Measurements from ENCODE around the gene SIRT1.
"Not testable (repeated sequence)": the region's sequence is repeated elsewhere in the genome, so short reads cannot be mapped to it uniquely, and the experiment has no call there.

The SIRT1 gene

GRCh38 chr10:67877421-67877820, 7.0 kb upstream of the SIRT1 start:
- DNase-seq (ENCODE audit: low read depth), result not testable (repeated sequence)

- no peak for DNase-seq (ENCODE audit: low read depth)
These were observed 6.3 kb upstream of the SIRT1 start for GRCh38 chr10:67878133-67878532.

- DNase-seq (ENCODE audit: low read depth), result no peak
These were observed 645 bp upstream of the SIRT1 start for GRCh38 chr10:67883710-67884312.

GRCh38 chr10:67884842-67885670, 600 bp downstream of the SIRT1 start:
- peak; percentile 60 for DNase-seq (ENCODE audit: low read depth)

DNA sequence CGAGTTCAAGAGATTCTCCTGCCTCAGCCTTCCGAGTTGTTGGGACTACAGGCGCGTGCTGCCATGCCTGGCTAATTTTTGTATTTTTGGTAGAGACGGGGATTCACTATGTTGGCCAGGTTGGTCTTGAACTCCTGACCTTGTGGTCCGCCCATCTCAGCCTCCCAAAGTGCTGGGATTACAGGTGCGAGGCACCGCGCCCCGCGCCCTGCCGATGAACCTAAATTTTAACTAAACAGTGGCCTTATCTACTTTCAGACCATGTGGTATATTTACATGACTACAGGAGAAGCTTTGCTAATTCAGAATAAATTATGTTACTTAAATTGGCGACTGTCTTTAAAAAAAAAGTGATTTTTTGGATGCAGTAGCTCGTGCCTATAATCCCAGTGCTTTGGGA, 9.2 kb downstream of the SIRT1 start:
- DNase-seq (ENCODE audit: low read depth), result no peak

DNA sequence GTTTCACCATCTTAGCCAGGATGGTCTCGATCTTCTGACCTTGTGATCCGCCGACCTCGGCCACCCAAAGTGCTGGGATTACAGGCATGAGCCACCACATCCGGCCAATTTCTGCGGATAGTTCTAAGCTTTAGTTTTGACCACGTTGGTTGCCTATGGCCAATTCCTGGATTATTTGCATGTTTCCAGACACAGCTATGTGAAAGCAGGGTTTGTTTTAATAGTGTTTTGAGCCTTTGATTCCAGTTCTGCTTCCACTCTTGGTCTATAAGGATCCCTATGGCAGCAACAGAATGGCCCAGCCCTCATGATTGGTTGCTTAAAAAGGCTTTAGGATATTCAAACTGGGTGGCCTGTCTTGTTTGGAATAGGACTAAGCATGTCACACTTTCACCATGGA, 19.1 kb downstream of the SIRT1 start:
- DNase-seq (ENCODE audit: low read depth), result no peak

DNA sequence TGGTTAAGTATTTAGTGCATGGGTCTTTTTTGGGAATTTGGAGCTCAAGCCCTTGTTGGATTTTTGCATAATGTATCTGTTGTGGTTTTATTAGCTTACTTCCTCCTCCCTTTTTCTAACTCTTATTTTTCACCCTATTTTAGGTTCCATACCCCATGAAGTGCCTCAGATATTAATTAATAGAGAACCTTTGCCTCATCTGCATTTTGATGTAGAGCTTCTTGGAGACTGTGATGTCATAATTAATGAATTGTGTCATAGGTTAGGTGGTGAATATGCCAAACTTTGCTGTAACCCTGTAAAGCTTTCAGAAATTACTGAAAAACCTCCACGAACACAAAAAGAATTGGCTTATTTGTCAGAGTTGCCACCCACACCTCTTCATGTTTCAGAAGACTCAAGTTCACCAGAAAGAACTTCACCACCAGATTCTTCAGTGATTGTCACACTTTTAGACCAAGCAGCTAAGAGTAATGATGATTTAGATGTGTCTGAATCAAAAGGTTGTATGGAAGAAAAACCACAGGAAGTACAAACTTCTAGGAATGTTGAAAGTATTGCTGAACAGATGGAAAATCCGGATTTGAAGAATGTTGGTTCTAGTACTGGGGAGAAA, 28.0 kb downstream of the SIRT1 start:
- no peak for DNase-seq (ENCODE audit: low read depth)

- no peak for DNase-seq (ENCODE audit: low read depth)
These were observed 30.4 kb downstream of the SIRT1 start for GRCh38 chr10:67914777-67915340.

GRCh38 chr10:67917169-67917568, 32.7 kb downstream of the SIRT1 start:
- no peak for DNase-seq (ENCODE audit: low read depth)

GRCh38 chr10:67917679-67918078, 33.2 kb downstream of the SIRT1 start:
- DNase-seq (ENCODE audit: low read depth), result no peak

- no peak for DNase-seq (ENCODE audit: low read depth)
These were observed 36.6 kb downstream of the SIRT1 start for GRCh38 chr10:67921065-67921464.

GRCh38 chr10:67923551-67923950, 39.1 kb downstream of the SIRT1 start:
- DNase-seq (ENCODE audit: low read depth), result no peak

DNA sequence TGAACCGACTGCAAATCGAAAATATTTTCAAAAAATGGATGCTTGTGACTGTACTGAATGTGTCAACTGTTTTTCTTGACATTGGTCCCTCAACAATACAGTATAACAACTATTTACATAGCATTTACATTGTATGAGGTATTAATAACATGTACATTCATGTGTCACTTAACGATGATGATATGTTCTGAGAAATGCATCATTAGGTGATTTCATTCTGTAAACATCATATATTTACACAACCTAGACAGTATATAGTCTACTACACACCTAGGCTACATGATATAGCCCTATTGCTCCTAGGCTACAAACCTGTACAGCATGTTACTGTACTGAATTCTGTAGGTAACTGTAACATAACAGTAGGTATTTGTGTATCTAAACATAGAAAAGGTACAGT, 39.7 kb downstream of the SIRT1 start:
- no peak for DNase-seq (ENCODE audit: low read depth)

GRCh38 chr10:67925449-67926005, 41.1 kb downstream of the SIRT1 start:
- DNase-seq (ENCODE audit: low read depth), result no peak

DNA sequence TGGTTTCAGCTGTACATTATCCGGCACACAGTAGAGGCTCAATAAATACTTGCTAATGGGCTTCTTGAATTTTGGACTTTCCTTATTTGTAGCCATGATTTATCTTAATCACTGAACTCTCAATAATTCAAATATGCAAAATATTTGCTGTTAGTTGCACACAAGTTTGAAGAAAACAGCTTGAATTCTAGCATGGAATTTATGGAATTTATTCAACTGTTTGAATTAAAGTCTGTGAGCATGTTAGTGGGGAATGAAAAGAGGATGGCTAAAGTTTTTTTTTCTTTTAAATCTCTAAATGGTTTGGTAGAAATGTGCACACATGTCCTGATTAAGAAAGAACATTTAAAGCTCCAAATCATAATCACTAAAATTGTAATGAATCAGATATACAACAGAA, 42.5 kb downstream of the SIRT1 start:
- no peak for DNase-seq (ENCODE audit: low read depth)

DNA sequence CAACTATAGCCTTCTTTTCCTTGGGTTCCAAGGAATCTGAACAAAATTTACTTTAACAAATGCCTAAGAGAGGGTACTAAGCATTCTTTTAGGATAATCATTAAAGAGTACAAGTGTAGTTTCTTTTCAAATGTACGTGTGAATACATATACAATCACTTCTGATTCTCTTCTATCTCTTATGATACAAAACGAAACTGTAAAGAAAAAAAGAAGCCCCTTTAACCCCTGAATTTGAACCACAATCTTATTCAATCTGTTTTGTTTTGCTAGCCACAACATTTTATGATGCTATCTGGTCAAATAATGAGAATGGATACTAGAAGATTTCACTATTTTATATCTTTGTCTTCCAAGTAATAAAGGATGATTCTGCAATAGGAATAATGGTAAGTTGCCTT, 48.7 kb downstream of the SIRT1 start:
- DNase-seq (ENCODE audit: low read depth), result no peak

- no peak for DNase-seq (ENCODE audit: low read depth)
These were observed 49.9 kb downstream of the SIRT1 start for GRCh38 chr10:67934336-67934735.

- DNase-seq (ENCODE audit: low read depth), result no peak
These were observed 50.8 kb downstream of the SIRT1 start for GRCh38 chr10:67935223-67935622.

GRCh38 chr10:67936416-67936815, 52.0 kb downstream of the SIRT1 start:
- no peak for DNase-seq (ENCODE audit: low read depth)

DNA sequence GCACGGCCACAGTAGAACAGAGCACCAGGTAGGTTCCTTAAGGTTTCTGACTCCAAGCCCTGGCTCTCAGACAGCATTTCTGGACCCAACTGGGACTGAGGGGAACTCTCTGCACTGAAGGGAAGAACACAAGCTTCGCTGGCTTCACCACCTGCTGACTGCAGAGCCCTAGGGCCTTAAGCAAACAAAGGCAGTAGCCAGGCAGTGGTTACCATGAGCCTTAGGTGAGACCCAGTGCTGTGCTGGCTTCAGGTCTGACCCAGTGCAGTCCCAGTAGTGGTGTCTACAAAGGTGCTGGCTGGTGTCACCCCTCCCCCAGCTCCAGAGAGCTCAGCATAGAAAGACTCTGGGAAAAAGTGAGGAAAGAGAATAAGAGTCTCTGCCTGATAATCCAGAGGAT, 59.5 kb downstream of the SIRT1 start:
- no peak for DNase-seq (ENCODE audit: low read depth)

DNA sequence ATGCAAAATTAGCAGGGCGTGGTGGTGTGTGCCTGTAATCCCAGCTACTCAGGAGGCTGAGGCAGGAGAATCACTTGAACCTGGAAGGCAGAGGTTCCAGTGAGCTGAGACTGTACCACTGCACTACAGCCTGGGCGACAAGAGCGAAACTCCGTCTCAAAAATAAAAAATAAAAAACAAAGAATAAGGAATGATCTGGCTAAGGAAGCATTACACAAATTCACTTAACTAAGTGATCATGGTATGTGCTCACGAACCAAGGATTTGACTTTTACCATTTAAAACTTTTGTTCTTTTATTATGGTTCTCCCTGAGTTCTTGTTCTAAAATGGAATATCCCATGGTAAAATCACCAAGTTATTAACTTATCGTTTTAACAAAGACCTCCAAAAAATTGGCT, 71.2 kb downstream of the SIRT1 start:
- DNase-seq (ENCODE audit: low read depth), result no peak

DNA sequence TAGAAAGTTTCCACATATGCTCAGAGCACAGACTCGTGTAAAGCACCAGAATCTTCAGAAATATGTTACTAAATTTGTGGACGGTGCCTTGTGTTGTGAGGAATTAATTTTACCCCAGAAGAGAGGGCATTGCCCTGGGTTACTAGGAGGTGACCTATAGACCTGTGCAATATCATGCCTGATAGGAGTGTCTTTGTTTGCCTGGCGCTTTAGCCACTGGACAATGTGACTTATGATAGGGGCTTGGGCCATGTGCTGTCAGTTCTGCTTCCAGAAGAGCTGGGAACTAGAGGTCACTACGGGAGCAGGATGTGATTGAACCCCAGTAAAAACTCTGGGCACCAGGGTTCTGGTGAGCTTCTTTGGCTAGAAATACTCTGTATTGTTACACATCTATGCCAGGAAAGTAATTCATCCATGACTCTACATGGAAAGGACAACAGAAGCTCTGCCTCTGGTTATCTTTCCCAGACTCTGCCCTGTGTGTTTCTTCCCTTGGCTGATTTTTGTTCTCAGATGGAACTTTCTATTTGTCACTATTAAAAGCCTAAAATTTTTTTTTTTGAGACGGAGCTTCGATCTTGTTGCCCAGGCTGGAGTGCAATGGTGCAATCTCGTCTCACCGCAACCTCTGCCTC, 75.5 kb downstream of the SIRT1 start:
- no peak for DNase-seq (ENCODE audit: low read depth)

Data from activated gamma-delta T cell treated with anti-CD3 and anti-CD28 coated beads, Interleukin-2, amount 50 U/mL, for 16 hours (primary cell).